HG03025 (cell line): ENCODE results near the gene HS3ST5.
A peak's percentile ranks its signal among the peaks of the same experiment; 100 is the strongest.
"Not testable (repeated sequence)": the region's sequence is repeated elsewhere in the genome, so short reads cannot be mapped to it uniquely, and the experiment has no call there.

Experiments
- ATAC-seq: cut with Tn5 transposase; IDR thresholded peaks from one replicate; pipeline ENCODE4 v1.9.1; 2021; ENCODE audit warnings: mild to moderate bottlenecking, moderate library complexity; ENCODE audit not compliant: unreplicated experiment, low FRiP score

HS3ST5 gene

GRCh38 chr6:114339706-114340105 lies 3.1 kb downstream of the HS3ST5 start:
- no peak for ATAC-seq

- ATAC-seq = peak; percentile 75
Observed at GRCh38 chr6:114334237-114334636, 8.6 kb downstream of the HS3ST5 start.

GRCh38 chr6:114327074-114327473 lies 15.7 kb downstream of the HS3ST5 start:
- no peak for ATAC-seq

- ATAC-seq = no peak
Observed at GRCh38 chr6:114323784-114324183, 19.0 kb downstream of the HS3ST5 start.

GRCh38 chr6:114319749-114320148 lies 23.1 kb downstream of the HS3ST5 start:
- no peak for ATAC-seq

GRCh38 chr6:114315831-114316595 lies 26.8 kb downstream of the HS3ST5 start:
- ATAC-seq = no peak

- ATAC-seq = not testable (repeated sequence)
Observed at GRCh38 chr6:114313816-114314215, 29.0 kb downstream of the HS3ST5 start.

GRCh38 chr6:114312931-114313330 lies 29.9 kb downstream of the HS3ST5 start:
- ATAC-seq = peak; percentile 54

- ATAC-seq = no peak
Observed at GRCh38 chr6:114310053-114310452, 32.8 kb downstream of the HS3ST5 start.

GRCh38 chr6:114304304-114304887 lies 38.4 kb downstream of the HS3ST5 start:
- ATAC-seq = no peak

GRCh38 chr6:114301596-114302219 lies 41.1 kb downstream of the HS3ST5 start:
- no peak for ATAC-seq

GRCh38 chr6:114297135-114297534 lies 45.7 kb downstream of the HS3ST5 start:
- ATAC-seq = no peak

GRCh38 chr6:114292431-114292830 lies 50.4 kb downstream of the HS3ST5 start:
- no peak for ATAC-seq

GRCh38 chr6:114291428-114291827 lies 51.4 kb downstream of the HS3ST5 start:
- no peak for ATAC-seq

GRCh38 chr6:114290864-114291263 lies 52.0 kb downstream of the HS3ST5 start:
- no peak for ATAC-seq

GRCh38 chr6:114288701-114289495 lies 53.9 kb downstream of the HS3ST5 start:
- no peak for ATAC-seq

- ATAC-seq = no peak
Observed at GRCh38 chr6:114287461-114287860, 55.4 kb downstream of the HS3ST5 start.

GRCh38 chr6:114286211-114286610 lies 56.6 kb downstream of the HS3ST5 start:
- no peak for ATAC-seq

GRCh38 chr6:114284281-114284680 lies 58.5 kb downstream of the HS3ST5 start:
- no peak for ATAC-seq

- no peak for ATAC-seq
Observed at GRCh38 chr6:114282292-114282691, 60.5 kb downstream of the HS3ST5 start.

- ATAC-seq = no peak
Observed at GRCh38 chr6:114281496-114281895, 61.3 kb downstream of the HS3ST5 start.
